Neural cell (in vitro differentiated cells): ENCODE results near the gene POLD4. TPM values are rescaled to one million over a fixed set of nuclear protein-coding genes. Genes with fewer than 3 reads are reported as not detected.

Source experiments
- H2AFZ ChIP-seq: fragments of 200-600, 300-800 bp; sonication (generic), shearing (Covaris generic); 2 replicates; pipeline ENCODE4 v1.6.0; 2014; ENCODE audit warnings: low read depth, mild to moderate bottlenecking, antibody characterized with exemption, low read length, moderate library complexity
- H3F3A ChIP-seq: fragments of 200-600 bp; shearing (Covaris generic); 2 replicates; pipeline ENCODE4 v1.6.1; 2016; ENCODE audit warnings: mild to moderate bottlenecking, moderate library complexity, mixed read lengths, antibody characterized with exemption, low read length; ENCODE audit not compliant: insufficient read depth, poor library complexity, severe bottlenecking
- H3K27ac ChIP-seq: fragments of 200-600, 300-800 bp; sonication (generic), shearing (Covaris generic); 2 replicates; pipeline ENCODE4 v1.5.1; 2014; ENCODE audit warnings: mild to moderate bottlenecking, low read length, moderate library complexity
- H3K27me3 ChIP-seq: fragments of 300-800, 200-600 bp; sonication (generic), shearing (Covaris generic); 2 replicates; pipeline ENCODE4 v1.6.0; 2014; ENCODE audit warnings: mild to moderate bottlenecking, low read depth, low read length, moderate library complexity; ENCODE audit not compliant: insufficient read depth
- H3K36me3 ChIP-seq: fragments of 300-800, 200-600 bp; sonication (generic), shearing (Covaris generic); 2 replicates; pipeline ENCODE4 v1.5.1; 2014; ENCODE audit warnings: mild to moderate bottlenecking, antibody characterized with exemption, low read length, moderate library complexity; ENCODE audit not compliant: insufficient read depth
- H3K4me2 ChIP-seq: fragments of 300-800, 200-600 bp; sonication (generic), shearing (Covaris generic); 2 replicates; pipeline ENCODE4 v1.6.0; 2014; ENCODE audit warnings: mild to moderate bottlenecking, low read length
- H3K4me3 ChIP-seq: fragments of 300-800, 200-600 bp; sonication (generic), shearing (Covaris generic); 2 replicates; pipeline ENCODE4 v1.5.1; 2014; ENCODE audit warnings: mild to moderate bottlenecking, low read length, moderate library complexity
- H3K79me2 ChIP-seq: fragments of 200-600 bp; shearing (Covaris generic); replicated peaks from 2 replicates; pipeline ENCODE4 v1.6.0; 2014; ENCODE audit warnings: mild to moderate bottlenecking, low read length, moderate library complexity; ENCODE audit not compliant: insufficient read depth
- H3K9ac ChIP-seq: fragments of 300-800, 200-600 bp; sonication (generic), shearing (Covaris generic); 2 replicates; pipeline ENCODE4 v1.6.1; 2016; ENCODE audit warnings: mild to moderate bottlenecking, low read length, mixed read lengths
- H3K9me2 ChIP-seq: fragments of 200-600 bp; shearing (Covaris generic); 2 replicates; pipeline ENCODE4 v1.6.1; 2016; ENCODE audit warnings: mild to moderate bottlenecking, low read length, mixed read lengths; ENCODE audit not compliant: insufficient read depth
- H3K9me3 ChIP-seq: fragments of 200-600, 300-800 bp; sonication (generic), shearing (Covaris generic); 2 replicates; pipeline ENCODE4 v1.6.1; 2016; ENCODE audit warnings: mild to moderate bottlenecking, mixed run types, low read length, moderate library complexity, mixed read lengths
- H4K20me1 ChIP-seq: fragments of 200-600 bp; shearing (Covaris generic); 2 replicates; pipeline ENCODE4 v1.6.1; 2016; ENCODE audit warnings: mild to moderate bottlenecking, mixed run types; ENCODE audit not compliant: insufficient read depth
- CTCF ChIP-seq: fragments of 450-650 bp; IDR thresholded peaks from 2 replicates; pipeline ENCODE4 v1.5.1; 2014; ENCODE audit warnings: antibody characterized with exemption, mild to moderate bottlenecking, moderate library complexity; ENCODE audit not compliant: poor library complexity, severe bottlenecking
- EP300 ChIP-seq: fragments of 450-650 bp; conservative IDR thresholded peaks from 2 replicates; pipeline ENCODE4 v1.6.1; 2014; ENCODE audit warnings: antibody characterized with exemption, mild to moderate bottlenecking, moderate library complexity; ENCODE audit not compliant: poor library complexity, severe bottlenecking
- EZH2 ChIP-seq: fragments of 200-600, 300-800 bp; shearing (Covaris generic), sonication (generic); IDR thresholded peaks from 2 replicates; pipeline ENCODE4 v1.6.1; 2014; ENCODE audit warnings: antibody characterized with exemption, low read length, borderline replicate concordance, mild to moderate bottlenecking; ENCODE audit not compliant: insufficient read depth, poor library complexity, severe bottlenecking
- MXI1 ChIP-seq: fragments of 450-650 bp; conservative IDR thresholded peaks from 2 replicates; pipeline ENCODE4 v1.6.1; 2014; ENCODE audit warnings: antibody characterized with exemption, mild to moderate bottlenecking; ENCODE audit not compliant: poor library complexity, severe bottlenecking
- POLR2AphosphoS5 ChIP-seq: IDR thresholded peaks from 2 replicates; pipeline ENCODE4 v1.6.1; 2012
- RAD21 ChIP-seq: fragments of 450-650 bp; conservative IDR thresholded peaks from 2 replicates; pipeline ENCODE4 v1.6.1; 2014; ENCODE audit warnings: antibody characterized with exemption, mild to moderate bottlenecking, moderate library complexity
- REST ChIP-seq: IDR thresholded peaks from 2 replicates; pipeline ENCODE4 v1.6.1; 2012; ENCODE audit warnings: borderline replicate concordance
- SMC3 ChIP-seq: fragments of 450-650 bp; conservative IDR thresholded peaks from 2 replicates; pipeline ENCODE4 v1.6.1; 2014; ENCODE audit warnings: antibody characterized with exemption, mild to moderate bottlenecking, moderate library complexity; ENCODE audit not compliant: poor library complexity
- TAF1 ChIP-seq: IDR thresholded peaks from 2 replicates; pipeline ENCODE4 v1.6.1; 2012; ENCODE audit warnings: low read depth
- polyA plus RNA-seq: library from polyadenylated mRNA; depleted of rRNA; stranded (reverse); fragments of >200 nt; gene quantifications from 2 replicates; pipeline ENCODE4 v1.2.3, GENCODE V29; 2014

The POLD4 gene
- polyA plus RNA-seq, 1 donor from 2014 or later = 6.8 TPM

- no peaks in the 10 kb centered on the region for H4K20me1 ChIP-seq
- H3K9ac ChIP-seq = no peak overlapping the region
- H3K9me3 ChIP-seq = no peaks in the 10 kb centered on the region
- H3K27ac ChIP-seq = no peak overlapping the region
- no peak for TF ChIP-seq TAF1
- TF ChIP-seq EP300 = no peak
- TF ChIP-seq SMC3 = no peak
- no peak for TF ChIP-seq MXI1
- no peak for TF ChIP-seq CTCF
- no peak for TF ChIP-seq POLR2AphosphoS5
- no peak for TF ChIP-seq RAD21
- no peak for TF ChIP-seq EZH2
- no peak for TF ChIP-seq REST
- H3K79me2 ChIP-seq = peaks cover under 1% of the 10 kb centered on the region
- H3K36me3 ChIP-seq = no peaks in the 10 kb centered on the region
- no peak overlapping the region for H3K4me3 ChIP-seq
- no peak overlapping the region for H2AFZ ChIP-seq
- H3K4me2 ChIP-seq = no peak overlapping the region
- no peaks in the 10 kb centered on the region for H3F3A ChIP-seq
- no peaks in the 10 kb centered on the region for H3K27me3 ChIP-seq
- H3K9me2 ChIP-seq = no peaks in the 10 kb centered on the region
These were observed 40.0 kb downstream of the POLD4 start for GRCh38 chr11:67313125-67313890.

GRCh38 chr11:67312187-67313021 is 40.9 kb downstream of the POLD4 start:
- Histone ChIP-seq H3K9ac (no peak overlapping the region), H2AFZ (no peak overlapping the region), H3K9me2 (no peaks in the 10 kb centered on the region), H3K36me3 (no peaks in the 10 kb centered on the region), H3K27me3 (no peaks in the 10 kb centered on the region), H3K79me2 (no peaks in the 10 kb centered on the region), H4K20me1 (no peaks in the 10 kb centered on the region), H3K4me3 (no peak overlapping the region), H3K9me3 (no peaks in the 10 kb centered on the region), H3K27ac (no peak overlapping the region), H3F3A (no peaks in the 10 kb centered on the region), H3K4me2 (no peak overlapping the region)
- TF ChIP-seq SMC3 = no peak
- no peak for TF ChIP-seq EZH2
- no peak for TF ChIP-seq MXI1
- no peak for TF ChIP-seq EP300
- no peak for TF ChIP-seq REST
- no peak for TF ChIP-seq RAD21
- TF ChIP-seq TAF1 = no peak
- no peak for TF ChIP-seq CTCF
- no peak for TF ChIP-seq POLR2AphosphoS5
